Activated CD4-positive, alpha-beta T cell treated with anti-CD3 and anti-CD28 coated beads, Interleukin-2, amount 10 ng/mL, durations not matched to agents 24 days and 14 days (primary cell): ENCODE measurements around the gene KRI1. TPM values are rescaled to one million over a fixed set of nuclear protein-coding genes. Genes with fewer than 3 reads are reported as not detected.

Source experiments
- DNase-seq: peaks from one replicate; pipeline ENCODE4 v3.0.0; 2022
- H3K27ac Mint-ChIP-seq: one replicate; pipeline ENCODE4 v1.8.0; 2022; ENCODE audit warnings: mild to moderate bottlenecking, mixed read lengths
- H3K27me3 Mint-ChIP-seq: one replicate; pipeline ENCODE4 v1.8.0; 2022; ENCODE audit warnings: mixed read lengths
- H3K36me3 Mint-ChIP-seq: one replicate; pipeline ENCODE4 v1.8.0; 2022; ENCODE audit warnings: low read depth, mild to moderate bottlenecking, mixed read lengths
- H3K4me1 Mint-ChIP-seq: one replicate; pipeline ENCODE4 v1.8.0; 2021; ENCODE audit warnings: mixed read lengths
- H3K4me3 Mint-ChIP-seq: one replicate; pipeline ENCODE4 v1.8.0; 2022; ENCODE audit warnings: mild to moderate bottlenecking, moderate library complexity, mixed read lengths
- H3K9me3 Mint-ChIP-seq: one replicate; pipeline ENCODE4 v1.8.0; 2021; ENCODE audit warnings: mixed read lengths
- intact Hi-C: fragments of 100-400 bp; cut with micrococcal nuclease; formaldehyde crosslinking; loops from one replicate; pipeline ENCODE4 v1.15.1; 2023
- total RNA-seq: library from RNA; stranded (reverse); gene quantifications from 2 replicates; pipeline ENCODE4 v1.2.3, GENCODE V29; 2022

Gene KRI1
- 84.0 and 90.6 TPM in 2 replicates for total RNA-seq

DNA sequence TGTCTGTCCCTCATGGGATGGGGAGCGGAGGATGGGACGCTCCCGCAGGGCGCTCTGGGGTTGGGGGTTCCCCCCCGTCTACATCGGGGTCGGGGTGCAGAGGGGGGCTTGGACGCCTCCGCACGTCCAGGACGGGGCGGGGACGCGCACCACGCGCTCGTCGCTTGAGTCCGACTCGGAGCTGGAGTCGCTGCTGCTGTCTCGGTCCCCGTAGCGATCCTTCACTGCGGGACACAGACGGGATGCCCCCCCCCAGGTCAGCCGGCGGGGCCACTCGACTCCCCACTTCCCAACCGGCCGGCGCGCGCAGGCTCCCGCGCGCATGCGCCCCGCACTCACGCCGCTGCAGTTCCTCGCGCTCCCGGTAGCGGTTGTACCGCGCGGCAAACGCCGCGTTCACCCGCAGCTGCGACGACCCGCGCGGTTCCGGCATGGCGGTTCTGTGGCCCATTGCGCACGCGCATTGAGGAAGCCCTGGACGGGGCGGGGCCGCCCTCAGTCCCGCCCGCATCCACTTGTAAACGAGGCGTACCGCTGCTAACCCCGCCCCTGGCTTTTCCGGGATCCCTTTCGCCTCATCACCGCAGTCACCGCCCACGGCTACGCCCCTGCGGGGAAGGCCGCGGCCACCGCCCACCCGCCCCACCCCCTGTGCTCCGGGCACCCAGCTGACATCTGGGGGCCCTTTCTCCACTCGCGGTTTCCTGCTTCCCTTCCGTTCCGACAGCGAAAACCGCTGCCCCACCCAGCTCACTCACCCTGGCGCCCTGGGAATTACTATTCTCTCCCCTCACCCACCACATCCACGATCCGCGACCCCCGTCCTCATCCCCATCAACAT lies at the start of gene KRI1:
Gene KRI1 (minus strand): TSS at position 444 of the 841 bp plus-strand sequence. CDS start 11 bp downstream, at position 433.
- peak; percentile 100 for DNase-seq
- H3K27me3 Mint-ChIP-seq = peaks cover 3% of the 10 kb centered on the region
- peak within 1 kb of the TSS; percentile 96 for H3K27ac Mint-ChIP-seq
- no peaks in the 10 kb centered on the region for H3K9me3 Mint-ChIP-seq
- intact Hi-C loops = loop anchor here (1.0 to 10.0 kb wide), 12 partner anchors 13 to 461 kb away; partner anchors contain the start of genes ANGPTL6, CARM1, CDC37 and ICAM1
- H3K4me1 Mint-ChIP-seq = peaks cover 47% of the 10 kb centered on the region
- H3K4me3 Mint-ChIP-seq = peak within 1 kb of the TSS; percentile 99
- H3K36me3 Mint-ChIP-seq = peaks cover 48% of the 10 kb centered on the region

DNA sequence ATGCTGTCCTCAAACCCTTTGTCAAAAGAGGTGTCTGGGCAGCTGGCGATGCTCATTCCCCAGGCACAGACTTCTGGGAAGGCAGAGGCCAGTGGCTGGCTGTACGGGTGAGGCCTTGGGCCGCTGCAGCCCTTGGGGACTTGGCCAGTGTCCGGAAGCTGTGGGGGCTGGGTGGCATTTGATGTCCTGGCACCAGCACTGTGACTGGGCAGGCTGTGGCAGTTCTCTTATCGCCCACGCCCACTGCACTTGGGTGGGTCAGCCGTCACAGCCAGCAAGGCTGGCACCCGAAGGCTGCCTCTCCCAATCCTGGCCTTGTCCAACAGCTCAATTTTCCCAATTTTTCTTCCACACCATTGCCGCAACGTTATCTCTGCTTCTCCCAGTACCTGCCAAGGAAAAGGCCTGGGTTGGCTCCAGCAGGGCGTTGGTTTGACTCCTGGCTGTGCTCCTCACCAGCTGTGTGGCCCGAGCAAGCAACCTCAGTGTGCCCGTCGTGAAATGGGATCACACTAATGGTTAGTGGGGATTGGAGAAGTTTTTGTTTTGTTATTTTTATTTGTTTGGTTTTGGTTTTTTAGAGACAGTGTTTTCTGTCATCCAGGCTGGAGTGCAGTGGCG lies 46.8 kb upstream of the KRI1 start:
- Mint-ChIP-seq H3K27me3 (no peaks in the 10 kb centered on the region), H3K4me3 (no peak overlapping the region), H3K36me3 (peaks cover 17% of the 10 kb centered on the region), H3K4me1 (peaks cover 5% of the 10 kb centered on the region), H3K27ac (no peak overlapping the region), H3K9me3 (no peaks in the 10 kb centered on the region)
- no peak for DNase-seq
- intact Hi-C loops = no loop called here

DNA sequence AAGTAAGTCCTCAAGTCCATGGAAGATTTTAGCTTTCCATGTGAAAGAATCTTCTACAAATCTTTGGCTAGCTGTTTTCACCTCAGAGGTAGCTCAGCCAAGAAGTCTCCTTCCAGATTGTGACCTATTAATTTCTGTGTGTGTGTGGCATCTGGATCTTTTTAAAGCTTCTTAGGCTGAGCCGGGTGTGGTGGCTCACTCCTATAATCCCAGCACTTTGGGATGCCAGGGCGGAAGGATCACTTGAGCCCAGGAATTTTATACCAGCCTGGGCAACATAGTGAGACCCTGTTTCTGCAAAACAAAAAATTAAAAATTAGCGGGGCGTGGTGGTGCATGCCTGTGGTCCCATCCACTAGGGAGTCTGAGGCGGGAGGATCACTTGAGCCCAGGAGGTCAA lies 46.1 kb upstream of the KRI1 start:
- peaks cover 16% of the 10 kb centered on the region for H3K36me3 Mint-ChIP-seq
- no peak overlapping the region for H3K4me3 Mint-ChIP-seq
- no peaks in the 10 kb centered on the region for H3K9me3 Mint-ChIP-seq
- no peak overlapping the region for H3K27ac Mint-ChIP-seq
- H3K27me3 Mint-ChIP-seq = no peaks in the 10 kb centered on the region
- no peak for DNase-seq
- peaks cover 3% of the 10 kb centered on the region for H3K4me1 Mint-ChIP-seq
- intact Hi-C loops = no loop called here

DNA sequence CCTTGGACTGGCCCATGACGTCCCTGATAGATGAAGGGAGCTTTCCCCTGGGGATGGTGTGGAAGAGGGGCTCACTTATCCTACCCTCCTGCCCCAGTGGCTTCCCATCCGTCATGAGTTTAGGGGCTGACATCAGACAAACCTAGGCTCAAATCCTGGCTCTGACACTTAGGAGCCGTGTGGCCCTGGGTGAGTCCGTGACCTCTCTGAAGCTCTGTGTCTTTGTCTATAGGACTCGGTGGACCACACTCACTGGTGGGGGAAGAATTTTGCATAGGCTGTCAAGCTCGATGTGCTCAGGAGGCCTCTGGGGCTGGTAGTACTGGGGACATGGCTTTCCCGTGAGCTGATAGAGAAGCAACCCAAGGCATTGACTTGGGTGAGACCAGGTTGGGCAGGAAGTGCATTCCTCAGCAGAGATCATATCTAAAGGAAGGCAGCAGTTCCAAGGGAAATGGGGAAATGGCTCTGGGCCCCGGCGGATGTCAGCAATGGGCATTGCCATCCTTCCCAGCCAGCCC lies 38.7 kb upstream of the KRI1 start:
- Mint-ChIP-seq H3K9me3 (no peaks in the 10 kb centered on the region), H3K4me1 (peaks cover 19% of the 10 kb centered on the region), H3K27me3 (peaks cover 8% of the 10 kb centered on the region), H3K4me3 (peak overlapping the region; percentile 99), H3K27ac (peak overlapping the region; percentile 100), H3K36me3 (peaks cover 8% of the 10 kb centered on the region)
- intact Hi-C loops = no loop called here
- peak; percentile 73 for DNase-seq

DNA sequence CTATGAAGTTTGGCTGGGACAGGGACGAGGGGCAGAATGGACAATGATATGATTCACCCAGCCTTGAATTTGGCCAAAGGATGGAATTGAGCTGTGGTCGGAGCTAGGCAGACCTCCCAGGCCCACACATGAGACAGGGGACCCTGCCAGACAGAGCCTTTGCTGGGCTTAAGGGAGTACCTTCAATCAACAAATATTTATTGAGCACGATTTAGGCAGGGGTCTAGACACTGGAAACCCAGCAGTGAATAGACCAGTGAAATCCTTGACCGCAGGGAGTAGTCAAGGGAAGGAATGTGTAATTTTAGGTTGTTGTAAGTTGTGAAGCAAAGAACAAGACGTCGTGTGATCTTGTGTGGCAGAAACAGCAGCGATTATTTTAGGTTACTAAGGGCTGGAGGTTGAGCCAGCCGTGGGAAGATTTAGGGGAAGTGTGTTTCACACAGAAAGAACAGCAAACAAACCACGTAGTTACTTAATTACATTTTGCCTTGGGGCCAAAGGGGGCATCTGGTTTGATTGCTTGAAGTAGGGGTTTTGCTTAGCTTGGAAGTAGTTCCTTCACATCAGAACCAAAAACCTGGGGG lies 38.2 kb upstream of the KRI1 start:
- peak overlapping the region; percentile 100 for H3K27ac Mint-ChIP-seq
- intact Hi-C loops = loop anchor here (1.0 kb wide), 1 partner anchor 9 kb away; no protein-coding TSS in a partner anchor
- H3K4me1 Mint-ChIP-seq = peaks cover 19% of the 10 kb centered on the region
- no peaks in the 10 kb centered on the region for H3K9me3 Mint-ChIP-seq
- DNase-seq = peak; percentile 81
- peaks cover 8% of the 10 kb centered on the region for H3K36me3 Mint-ChIP-seq
- H3K27me3 Mint-ChIP-seq = peaks cover 9% of the 10 kb centered on the region
- peak overlapping the region; percentile 99 for H3K4me3 Mint-ChIP-seq

DNA sequence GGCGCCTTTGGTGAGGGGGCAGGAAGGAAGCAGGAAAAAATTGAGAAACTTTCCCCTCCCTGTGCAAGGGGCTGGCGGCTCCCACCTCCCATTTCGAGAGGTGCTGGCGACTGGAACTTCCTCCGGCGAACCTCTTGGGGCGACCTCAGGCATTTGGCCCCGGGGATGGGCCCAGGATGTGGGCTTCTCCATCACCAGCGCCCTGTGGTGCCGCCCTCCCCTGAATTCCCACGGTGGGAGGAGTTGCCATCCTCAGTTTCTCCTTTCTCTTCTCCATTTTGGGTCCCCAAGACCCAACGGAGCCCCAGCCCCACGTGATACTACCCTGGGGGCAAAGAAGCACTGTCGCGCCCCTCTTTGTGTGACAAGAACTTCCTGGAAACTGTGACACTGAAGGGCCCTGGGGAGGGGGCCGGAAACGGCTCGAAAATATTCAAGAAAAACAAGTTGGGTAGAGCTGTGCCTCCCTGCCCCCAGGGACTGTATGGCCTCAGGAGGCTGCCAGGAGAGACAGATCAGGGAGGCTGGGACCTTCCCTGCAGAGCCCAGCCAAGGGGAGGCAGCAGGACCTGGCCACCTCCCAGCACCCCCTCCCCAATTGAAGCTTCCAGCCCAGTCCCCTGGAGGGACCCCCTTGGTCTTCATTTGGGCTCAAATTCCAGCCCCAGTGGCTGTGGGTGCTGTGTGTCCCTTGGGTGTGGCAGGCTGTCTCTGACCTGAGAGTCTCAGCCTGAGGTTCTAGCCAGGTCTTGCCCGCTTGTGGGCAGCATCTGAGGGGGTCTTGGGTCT lies 37.5 kb upstream of the KRI1 start:
- intact Hi-C loops = loop anchor here (1.0 kb wide), 1 partner anchor 8 kb away; no protein-coding TSS in a partner anchor
- peak; percentile 94 for DNase-seq
- Mint-ChIP-seq H3K36me3 (peaks cover 8% of the 10 kb centered on the region), H3K27ac (peak overlapping the region; percentile 100), H3K4me3 (peak overlapping the region; percentile 99), H3K9me3 (no peaks in the 10 kb centered on the region), H3K4me1 (peaks cover 19% of the 10 kb centered on the region), H3K27me3 (peaks cover 9% of the 10 kb centered on the region)

DNA sequence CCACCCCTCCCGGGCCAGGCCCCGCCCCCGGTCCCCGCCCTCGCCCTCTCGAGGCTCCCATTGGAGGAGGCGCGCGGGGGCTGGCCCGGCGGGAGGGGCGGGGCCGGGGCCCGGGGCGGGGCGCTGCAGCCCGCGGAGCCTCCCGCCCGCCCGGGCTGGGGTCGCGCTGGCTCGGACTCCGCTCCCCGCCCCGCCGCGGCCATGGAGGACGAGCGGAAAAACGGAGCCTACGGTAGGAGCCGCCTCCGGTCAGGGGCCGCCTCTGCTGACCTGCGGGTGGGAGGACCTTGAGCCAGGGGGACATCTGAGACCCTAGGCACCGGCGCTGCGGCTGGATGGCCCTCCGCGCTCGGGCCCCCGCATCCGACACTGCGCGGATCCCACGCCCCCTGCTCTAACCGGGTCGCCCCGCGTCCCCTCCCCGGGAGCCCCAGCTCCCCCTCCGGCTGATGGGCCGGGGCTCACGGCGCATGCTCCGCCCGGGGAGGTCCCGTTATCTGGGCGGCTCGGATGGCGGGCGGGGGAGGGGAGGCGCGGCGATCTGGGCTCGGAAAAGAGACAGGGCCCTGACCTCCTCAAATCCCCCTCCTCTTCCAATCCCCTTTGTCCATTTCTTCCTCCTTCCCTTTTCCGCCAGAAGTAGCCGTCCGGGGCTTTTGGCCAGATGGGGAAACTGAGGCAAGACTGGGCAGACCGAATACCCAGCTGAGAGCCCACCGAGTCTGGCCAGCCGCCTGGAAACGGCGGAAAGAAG lies 36.7 kb upstream of the KRI1 start:
- Mint-ChIP-seq H3K36me3 (peaks cover 8% of the 10 kb centered on the region), H3K9me3 (no peaks in the 10 kb centered on the region), H3K27ac (peak overlapping the region; percentile 100), H3K27me3 (peaks cover 12% of the 10 kb centered on the region), H3K4me3 (peak overlapping the region; percentile 99), H3K4me1 (peaks cover 19% of the 10 kb centered on the region)
- intact Hi-C loops = loop anchor here (1.0 kb wide), 3 partner anchors 7 to 52 kb away; partner anchors contain the start of genes ILF3 and KRI1
- peak; percentile 95 for DNase-seq

DNA sequence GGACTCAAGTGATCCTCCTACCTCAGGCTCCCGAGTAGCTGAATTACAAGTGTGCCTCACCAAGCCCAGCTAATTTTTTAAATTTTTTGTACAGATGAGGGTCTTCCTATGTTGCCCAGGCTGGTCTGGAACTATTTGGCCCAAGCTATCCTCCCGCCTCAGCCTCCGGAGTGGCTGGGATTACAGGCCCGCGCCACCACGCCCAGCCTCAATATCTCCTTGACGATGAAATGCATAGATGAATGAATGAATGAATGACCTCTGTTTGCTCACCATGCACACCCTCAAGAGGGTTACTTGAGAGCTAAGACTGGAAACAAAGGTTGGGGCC lies 36.2 kb upstream of the KRI1 start:
- H3K4me1 Mint-ChIP-seq = peaks cover 20% of the 10 kb centered on the region
- H3K9me3 Mint-ChIP-seq = no peaks in the 10 kb centered on the region
- peaks cover 12% of the 10 kb centered on the region for H3K27me3 Mint-ChIP-seq
- peak overlapping the region; percentile 74 for H3K4me3 Mint-ChIP-seq
- peaks cover 8% of the 10 kb centered on the region for H3K36me3 Mint-ChIP-seq
- no peak for DNase-seq
- peak overlapping the region; percentile 80 for H3K27ac Mint-ChIP-seq
- intact Hi-C loops = loop anchor here (1.0 kb wide), 2 partner anchors 36 to 52 kb away; partner anchors contain the start of genes ILF3 and KRI1

DNA sequence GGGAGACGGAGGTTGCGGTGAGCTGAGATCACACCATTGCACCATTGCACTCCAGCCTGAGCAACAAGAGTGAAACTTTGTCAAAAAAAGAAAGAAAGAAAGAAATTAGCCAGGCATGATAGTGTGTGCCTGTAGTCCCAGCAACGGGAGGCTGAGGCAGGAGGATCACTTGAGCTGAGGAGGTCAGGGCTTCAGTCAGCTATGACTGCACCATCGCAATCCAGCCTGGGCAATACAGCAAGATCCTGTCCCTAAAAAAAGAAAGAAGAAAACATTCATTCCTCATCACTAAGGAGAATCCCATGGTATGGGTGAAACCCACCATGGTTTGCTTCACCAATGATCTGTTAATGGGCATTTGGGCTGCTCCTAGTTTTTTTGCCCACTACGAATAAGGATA lies 34.3 kb upstream of the KRI1 start:
- H3K36me3 Mint-ChIP-seq = peaks cover 8% of the 10 kb centered on the region
- intact Hi-C loops = no loop called here
- peaks cover 32% of the 10 kb centered on the region for H3K4me1 Mint-ChIP-seq
- no peak overlapping the region for H3K27ac Mint-ChIP-seq
- H3K27me3 Mint-ChIP-seq = peaks cover 12% of the 10 kb centered on the region
- H3K9me3 Mint-ChIP-seq = no peaks in the 10 kb centered on the region
- no peak for DNase-seq
- H3K4me3 Mint-ChIP-seq = peak overlapping the region; percentile 23

DNA sequence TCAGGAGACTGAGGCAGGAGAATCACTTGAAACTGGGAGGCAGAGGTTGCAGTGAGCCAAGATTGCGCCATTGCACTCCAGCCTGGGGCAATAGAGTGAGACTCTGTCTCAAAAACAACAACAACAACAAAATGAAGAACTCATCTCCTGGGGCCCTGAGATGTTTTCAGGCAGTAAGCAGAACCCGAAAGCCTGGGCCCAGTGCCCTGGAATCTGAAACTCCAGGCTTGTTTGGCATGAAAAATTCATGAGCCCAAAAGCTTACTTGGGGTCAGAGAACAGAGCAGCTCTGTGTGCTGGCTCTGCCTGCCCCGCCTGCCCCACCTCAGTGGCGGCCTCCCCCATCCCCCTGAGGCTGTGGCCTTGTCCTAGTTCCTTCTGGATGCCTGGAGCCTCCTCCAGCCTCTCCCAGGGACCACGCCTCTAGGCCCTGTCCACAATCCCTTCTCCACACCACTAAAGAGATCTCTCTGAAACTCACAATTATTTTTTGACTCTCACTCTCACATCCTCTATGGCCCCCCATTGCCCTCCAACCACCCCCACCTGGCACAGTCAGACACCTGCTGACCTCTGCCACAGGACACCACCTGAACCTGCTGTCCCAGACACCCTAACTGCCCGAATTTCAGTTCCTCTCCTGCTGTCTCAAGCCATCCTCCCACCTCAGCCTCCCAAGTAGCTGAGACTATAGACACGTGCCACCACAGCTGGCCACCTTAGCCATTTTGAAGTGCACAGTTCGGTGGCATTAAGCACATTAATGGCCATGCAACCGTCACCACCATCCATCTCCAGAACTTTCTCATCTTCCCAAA lies 28.2 kb upstream of the KRI1 start:
- Mint-ChIP-seq H3K27me3 (peaks cover 4% of the 10 kb centered on the region), H3K4me3 (no peak overlapping the region), H3K9me3 (no peaks in the 10 kb centered on the region), H3K36me3 (no peaks in the 10 kb centered on the region), H3K27ac (peak overlapping the region; percentile 65), H3K4me1 (peaks cover 18% of the 10 kb centered on the region)
- no peak for DNase-seq
- intact Hi-C loops = no loop called here

DNA sequence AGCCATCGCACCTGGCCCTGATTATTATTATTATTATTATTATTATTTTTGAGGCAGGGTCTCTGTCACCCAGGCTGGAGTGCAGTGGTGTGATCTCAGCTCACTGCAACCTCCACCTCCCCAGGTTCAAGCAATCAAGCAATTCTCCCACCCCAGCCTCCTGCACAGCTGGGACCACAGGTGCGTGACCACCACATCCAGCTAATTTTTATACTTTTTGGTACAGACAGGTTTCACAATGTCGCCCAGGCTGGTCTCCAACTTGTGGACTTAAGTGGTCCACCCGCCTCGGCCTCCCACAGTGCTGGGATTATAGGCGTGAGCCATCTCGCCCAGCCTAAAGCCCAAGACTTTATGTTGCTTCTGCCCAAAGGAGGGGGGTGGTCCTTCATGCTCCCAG lies 27.3 kb upstream of the KRI1 start:
- Mint-ChIP-seq H3K9me3 (no peaks in the 10 kb centered on the region), H3K27me3 (peaks cover 2% of the 10 kb centered on the region), H3K36me3 (no peaks in the 10 kb centered on the region), H3K27ac (no peak overlapping the region), H3K4me1 (peaks cover 18% of the 10 kb centered on the region), H3K4me3 (no peak overlapping the region)
- no peak for DNase-seq
- intact Hi-C loops = no loop called here

DNA sequence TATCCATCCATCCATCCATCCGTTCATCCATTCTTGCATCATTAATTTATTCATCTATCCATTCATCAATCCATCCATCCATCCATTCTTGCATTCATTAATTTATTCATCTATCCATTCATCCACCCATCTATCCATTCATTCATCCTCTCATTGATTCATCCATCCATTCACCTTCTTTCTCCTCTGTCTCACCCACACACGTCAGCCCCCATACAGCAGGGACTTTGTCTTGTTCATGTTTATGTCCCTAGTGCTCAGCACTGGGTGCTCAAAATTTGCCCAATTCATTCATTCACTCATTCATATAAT lies 22.0 kb upstream of the KRI1 start:
- H3K9me3 Mint-ChIP-seq = peaks cover 7% of the 10 kb centered on the region
- H3K36me3 Mint-ChIP-seq = peaks cover 3% of the 10 kb centered on the region
- H3K27me3 Mint-ChIP-seq = peaks cover 23% of the 10 kb centered on the region
- intact Hi-C loops = no loop called here
- no peak overlapping the region for H3K27ac Mint-ChIP-seq
- H3K4me3 Mint-ChIP-seq = no peak overlapping the region
- peaks cover 9% of the 10 kb centered on the region for H3K4me1 Mint-ChIP-seq
- DNase-seq = no peak
